GM23338 (cell line): ENCODE results near the gene COL4A1.

ENCODE experiments used
- EZH2 ChIP-seq: fragments of 200-600 bp; sonication (generic); IDR thresholded peaks from one replicate; pipeline ENCODE4 v1.8.0; 2017; ENCODE audit warnings: antibody characterized with exemption, mild to moderate bottlenecking, low read depth; ENCODE audit not compliant: unreplicated experiment
- POLR2AphosphoS5 ChIP-seq: IDR thresholded peaks from 2 replicates; pipeline ENCODE4 v1.6.1; 2016; ENCODE audit warnings: antibody characterized with exemption, low read depth
- TF ChIP-seq, protein P1 (sequence below): IDR thresholded peaks from 2 replicates; pipeline ENCODE4 v1.6.1; 2016; ENCODE audit warnings: antibody characterized with exemption
- TF ChIP-seq, protein P2 (sequence below), 2 experiments: fragments of 200-600 bp in 1 of 2; sonication (generic) in 1 of 2; conservative IDR thresholded peaks; 2 replicates each; pipeline versions ENCODE4 v1.5.1 to v1.6.1; 2016 to 2017; ENCODE audit warnings: antibody characterized with exemption in 2 of 2, low read depth in 2 of 2, mild to moderate bottlenecking in 2 of 2, moderate library complexity in 1 of 2

DNA sequence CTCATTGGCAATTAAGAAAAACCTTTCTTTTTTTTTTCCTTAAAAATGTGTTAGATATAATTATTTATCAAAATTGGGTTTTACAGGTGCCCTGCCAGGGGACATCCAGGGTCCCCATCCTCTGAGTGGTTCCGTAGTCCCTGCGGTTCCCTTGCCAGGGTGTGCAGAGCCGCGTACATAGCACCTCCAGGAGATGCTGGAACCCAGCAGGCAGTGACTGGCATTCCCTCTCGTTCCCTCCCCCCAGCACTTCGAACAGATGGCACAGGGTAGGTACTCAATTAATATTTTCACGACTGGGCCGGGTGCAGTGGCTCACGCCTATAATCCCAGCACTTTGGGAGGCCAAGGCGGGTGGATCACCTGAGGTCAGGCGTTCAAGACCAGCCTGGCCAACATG is 82.0 kb downstream of the COL4A1 start:
- TF ChIP-seq, protein P1, sequence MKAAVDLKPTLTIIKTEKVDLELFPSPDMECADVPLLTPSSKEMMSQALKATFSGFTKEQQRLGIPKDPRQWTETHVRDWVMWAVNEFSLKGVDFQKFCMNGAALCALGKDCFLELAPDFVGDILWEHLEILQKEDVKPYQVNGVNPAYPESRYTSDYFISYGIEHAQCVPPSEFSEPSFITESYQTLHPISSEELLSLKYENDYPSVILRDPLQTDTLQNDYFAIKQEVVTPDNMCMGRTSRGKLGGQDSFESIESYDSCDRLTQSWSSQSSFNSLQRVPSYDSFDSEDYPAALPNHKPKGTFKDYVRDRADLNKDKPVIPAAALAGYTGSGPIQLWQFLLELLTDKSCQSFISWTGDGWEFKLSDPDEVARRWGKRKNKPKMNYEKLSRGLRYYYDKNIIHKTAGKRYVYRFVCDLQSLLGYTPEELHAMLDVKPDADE, result no peak
- TF ChIP-seq, protein P2, sequence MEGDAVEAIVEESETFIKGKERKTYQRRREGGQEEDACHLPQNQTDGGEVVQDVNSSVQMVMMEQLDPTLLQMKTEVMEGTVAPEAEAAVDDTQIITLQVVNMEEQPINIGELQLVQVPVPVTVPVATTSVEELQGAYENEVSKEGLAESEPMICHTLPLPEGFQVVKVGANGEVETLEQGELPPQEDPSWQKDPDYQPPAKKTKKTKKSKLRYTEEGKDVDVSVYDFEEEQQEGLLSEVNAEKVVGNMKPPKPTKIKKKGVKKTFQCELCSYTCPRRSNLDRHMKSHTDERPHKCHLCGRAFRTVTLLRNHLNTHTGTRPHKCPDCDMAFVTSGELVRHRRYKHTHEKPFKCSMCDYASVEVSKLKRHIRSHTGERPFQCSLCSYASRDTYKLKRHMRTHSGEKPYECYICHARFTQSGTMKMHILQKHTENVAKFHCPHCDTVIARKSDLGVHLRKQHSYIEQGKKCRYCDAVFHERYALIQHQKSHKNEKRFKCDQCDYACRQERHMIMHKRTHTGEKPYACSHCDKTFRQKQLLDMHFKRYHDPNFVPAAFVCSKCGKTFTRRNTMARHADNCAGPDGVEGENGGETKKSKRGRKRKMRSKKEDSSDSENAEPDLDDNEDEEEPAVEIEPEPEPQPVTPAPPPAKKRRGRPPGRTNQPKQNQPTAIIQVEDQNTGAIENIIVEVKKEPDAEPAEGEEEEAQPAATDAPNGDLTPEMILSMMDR (conservative IDR thresholded peaks at IDR 0.05; ENCODE audit: low read depth in 2 of 2), result no peak
- TF ChIP-seq POLR2AphosphoS5 (no peak), EZH2 (no peak)
